H9 (cell line): ENCODE results near the gene SELENOH. TPM values are rescaled to one million over a fixed set of nuclear protein-coding genes. Genes with fewer than 3 reads are reported as not detected.

ENCODE experiments used
- DNase-seq: peaks from one replicate; pipeline ENCODE4 v3.0.0-alpha.2; 2017
- H2AFZ ChIP-seq: one replicate; pipeline ENCODE4 v1.6.1; 2013; ENCODE audit warnings: mild to moderate bottlenecking, low read length, control low read depth, moderate library complexity
- H2AK5ac ChIP-seq: 2 replicates; pipeline ENCODE4 v1.6.1; 2013; ENCODE audit warnings: low read length, control low read depth, mixed read lengths; ENCODE audit not compliant: insufficient read length
- H2BK120ac ChIP-seq: one replicate; pipeline ENCODE4 v1.6.1; 2013; ENCODE audit warnings: low read depth, mild to moderate bottlenecking, low read length, control low read depth, inconsistent platforms; ENCODE audit not compliant: poor library complexity, severe bottlenecking
- H2BK12ac ChIP-seq: 2 replicates; pipeline ENCODE4 v1.6.1; 2013; ENCODE audit warnings: low read length, control low read depth, mixed read lengths, low read depth; ENCODE audit not compliant: insufficient read length
- H2BK15ac ChIP-seq: 2 replicates; pipeline ENCODE4 v1.6.1; 2013; ENCODE audit warnings: low read depth, low read length, control low read depth
- H2BK20ac ChIP-seq: one replicate; pipeline ENCODE4 v1.6.1; 2013; ENCODE audit warnings: low read depth, mild to moderate bottlenecking, low read length, control low read depth, inconsistent platforms; ENCODE audit not compliant: poor library complexity, severe bottlenecking
- H2BK5ac ChIP-seq: 2 replicates; pipeline ENCODE4 v1.6.1; 2013; ENCODE audit warnings: low read length, control low read depth, mixed read lengths; ENCODE audit not compliant: insufficient read length
- H3K14ac ChIP-seq: 2 replicates; pipeline ENCODE4 v1.6.1; 2013; ENCODE audit warnings: low read length, control low read depth; ENCODE audit not compliant: insufficient read depth
- H3K18ac ChIP-seq: 2 replicates; pipeline ENCODE4 v1.6.1; 2013; ENCODE audit warnings: low read depth, mild to moderate bottlenecking, mixed read lengths, low read length, control low read depth; ENCODE audit not compliant: insufficient read length
- H3K23ac ChIP-seq: 2 replicates; pipeline ENCODE4 v1.6.1; 2013; ENCODE audit warnings: low read length, control low read depth, mixed read lengths, low read depth; ENCODE audit not compliant: insufficient read length
- H3K23me2 ChIP-seq: 2 replicates; pipeline ENCODE4 v1.6.1; 2013; ENCODE audit warnings: low read depth, mild to moderate bottlenecking, mixed read lengths, low read length, control low read depth; ENCODE audit not compliant: insufficient read length, poor library complexity, severe bottlenecking
- H3K27ac ChIP-seq: 2 replicates; pipeline ENCODE4 v1.5.1; 2013; ENCODE audit warnings: low read length, control low read depth, mixed read lengths, low read depth; ENCODE audit not compliant: insufficient read length
- H3K27me3 ChIP-seq: 2 replicates; pipeline ENCODE4 v1.6.1; 2013; ENCODE audit warnings: low read length, control low read depth, inconsistent platforms; ENCODE audit not compliant: insufficient read depth
- H3K4ac ChIP-seq: 2 replicates; pipeline ENCODE4 v1.6.1; 2013; ENCODE audit warnings: low read depth, mild to moderate bottlenecking, control low read depth, inconsistent platforms, low read length, moderate library complexity
- H3K4me1 ChIP-seq: 2 replicates; pipeline ENCODE4 v1.6.1; 2013; ENCODE audit warnings: low read length, control low read depth, inconsistent platforms; ENCODE audit not compliant: insufficient read depth
- H3K4me2 ChIP-seq: 2 replicates; pipeline ENCODE4 v1.6.1; 2013; ENCODE audit warnings: low read length, control low read depth, mixed read lengths; ENCODE audit not compliant: insufficient read length, insufficient read depth
- H3K56ac ChIP-seq: 2 replicates; pipeline ENCODE4 v1.6.1; 2013; ENCODE audit warnings: low read depth, mild to moderate bottlenecking, mixed read lengths, low read length, control low read depth; ENCODE audit not compliant: insufficient read length
- H3K79me1 ChIP-seq: 2 replicates; pipeline ENCODE4 v1.6.1; 2013; ENCODE audit warnings: low read depth, mild to moderate bottlenecking, moderate library complexity, low read length, control low read depth, inconsistent platforms; ENCODE audit not compliant: insufficient read depth, poor library complexity, severe bottlenecking
- H3K79me2 ChIP-seq: 2 replicates; pipeline ENCODE4 v1.6.1; 2013; ENCODE audit warnings: low read length, control low read depth, inconsistent platforms; ENCODE audit not compliant: insufficient read depth
- H3K9ac ChIP-seq: 2 replicates; pipeline ENCODE4 v1.6.1; 2013; ENCODE audit warnings: low read length, control low read depth, mixed read lengths; ENCODE audit not compliant: insufficient read length; ENCODE audit errors: extremely low read depth
- H3K9me3 ChIP-seq: one replicate; pipeline ENCODE4 v1.6.1; 2013; ENCODE audit warnings: low read depth, low read length, inconsistent platforms; ENCODE audit not compliant: control insufficient read depth
- H3T11ph ChIP-seq: one replicate; pipeline ENCODE4 v1.6.1; 2013; ENCODE audit warnings: mild to moderate bottlenecking, low read length, control low read depth, inconsistent platforms
- H4K20me1 ChIP-seq: one replicate; pipeline ENCODE4 v1.6.1; 2013; ENCODE audit not compliant: control insufficient read depth, insufficient read length, insufficient read depth
- H4K5ac ChIP-seq: 2 replicates; pipeline ENCODE4 v1.6.1; 2013; ENCODE audit warnings: low read depth, mild to moderate bottlenecking, mixed read lengths, low read length, control low read depth; ENCODE audit not compliant: insufficient read length
- H4K8ac ChIP-seq: replicated peaks from 2 replicates; pipeline ENCODE4 v1.6.1; 2013; ENCODE audit warnings: low read length, control low read depth, mixed read lengths, low read depth; ENCODE audit not compliant: insufficient read length
- H4K91ac ChIP-seq: 2 replicates; pipeline ENCODE4 v1.6.1; 2013; ENCODE audit warnings: low read depth, mild to moderate bottlenecking, moderate library complexity, mixed read lengths, low read length, control low read depth; ENCODE audit not compliant: insufficient read length
- H3K27ac Mint-ChIP-seq, 3 experiments: 2 replicates in 2 of 3; 3 replicates in 1 of 3; pipeline ENCODE4 v1.8.0; 2020 to 2021; ENCODE audit warnings: mixed read lengths in 3 of 3, mild to moderate bottlenecking in 1 of 3, moderate library complexity in 1 of 3
- H3K27me3 Mint-ChIP-seq: 2 replicates; pipeline ENCODE4 v1.8.0; 2021; ENCODE audit warnings: low read depth, mild to moderate bottlenecking, moderate library complexity, mixed read lengths
- H3K36me3 Mint-ChIP-seq, 3 experiments: 2 replicates in 2 of 3; 3 replicates in 1 of 3; pipeline ENCODE4 v1.8.0; 2020 to 2021; ENCODE audit warnings: low read depth in 3 of 3, mixed read lengths in 3 of 3; ENCODE audit not compliant: insufficient read depth in 1 of 3
- H3K4me1 Mint-ChIP-seq, 2 experiments: 2 replicates each; pipeline ENCODE4 v1.8.0; 2020; ENCODE audit warnings: mixed read lengths in 2 of 2
- H3K4me3 Mint-ChIP-seq, 2 experiments: 2 replicates in 1 of 2; 3 replicates in 1 of 2; pipeline ENCODE4 v1.8.0; 2020 to 2021; ENCODE audit warnings: mild to moderate bottlenecking in 2 of 2, mixed read lengths in 2 of 2, moderate library complexity in 1 of 2
- H3K9me3 Mint-ChIP-seq, 2 experiments: 2 replicates in 1 of 2; 3 replicates in 1 of 2; pipeline ENCODE4 v1.8.0; 2020; ENCODE audit warnings: mild to moderate bottlenecking in 2 of 2, mixed read lengths in 2 of 2, moderate library complexity in 1 of 2
- WGBS: extraction: QIAGEN DNeasy Blood & Tissue Kit; methylation state at CpG from one replicate; pipeline ENCODE4 v1.1.7; 2013; ENCODE audit warnings: missing lambda C conversion rate, low lambda C conversion rate, mixed read lengths; ENCODE audit not compliant: insufficient read length; ENCODE audit errors: extremely low coverage; 5-methylcytosine and 5-hydroxymethylcytosine counted together
- total RNA-seq: library from RNA; stranded (reverse); gene quantifications from 2 replicates; pipeline ENCODE4 v1.2.1, GENCODE V29; 2021
- TF ChIP-seq, protein P1 (sequence below): fragments of 200-600 bp; sonication (generic); conservative IDR thresholded peaks from 3 replicates; pipeline ENCODE4 v1.8.0; 2021; ENCODE audit warnings: antibody characterized with exemption, mild to moderate bottlenecking

Gene SELENOH
- total RNA-seq, 1 experiment from 2014 or later, result 251 TPM

DNA sequence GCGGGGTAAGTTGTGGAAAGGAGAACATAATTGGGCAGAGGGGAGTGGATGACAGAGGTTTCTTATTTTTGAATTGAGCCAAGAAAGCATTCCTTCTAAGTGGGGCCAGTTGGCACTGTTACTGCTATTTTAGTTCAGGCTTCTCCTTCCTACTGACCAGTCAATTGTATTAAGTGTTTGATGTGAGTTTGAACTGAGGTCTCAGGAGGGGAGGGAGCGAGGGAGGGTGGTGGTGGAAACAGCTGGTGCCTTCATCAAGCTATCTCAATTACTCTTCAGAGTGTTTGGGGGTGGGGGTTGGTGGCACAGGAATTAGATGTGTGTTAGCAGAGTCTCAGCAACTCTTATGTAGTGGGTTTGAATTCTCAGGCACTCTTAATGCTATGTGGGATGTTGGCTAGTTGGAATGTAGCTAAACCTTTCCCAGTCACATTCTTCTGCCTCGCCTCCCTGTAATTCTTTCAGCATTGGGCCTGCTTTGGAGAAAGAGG, 34.8 kb downstream of the SELENOH start:
- Mint-ChIP-seq H3K27ac (peak overlapping the region; percentile 85 to 99 (median 86)), H3K27me3 (no peaks in the 10 kb centered on the region), H3K4me3 (peak overlapping the region in 1 of 2 experiments; percentile 71; a peak in 3 of 5 replicates), H3K4me1 (peaks cover 77 to 78% of the 10 kb centered on the region in 2 experiments), H3K9me3 (no peaks in the 10 kb centered on the region), H3K36me3 (peaks cover 0 to 3% (median 2%) of the 10 kb centered on the region in 3 experiments; a peak in 2 of 7 replicates)
- no peak overlapping the region for H4K5ac ChIP-seq
- no peak overlapping the region for H2AFZ ChIP-seq
- H3K4me1 ChIP-seq, result peaks cover 24% of the 10 kb centered on the region; the same call in 1 of the 2 replicates
- H3K18ac ChIP-seq, result no peak overlapping the region
- H3K27me3 ChIP-seq, result no peaks in the 10 kb centered on the region
- H3K27ac ChIP-seq, result peak overlapping the region; percentile 97
- no peak overlapping the region for H2BK12ac ChIP-seq
- no peaks in the 10 kb centered on the region for H3K9me3 ChIP-seq
- no peaks in the 10 kb centered on the region for H3K23me2 ChIP-seq
- peak; percentile 43 for DNase-seq
- peaks cover 48% of the 10 kb centered on the region; the same call in 1 of the 2 replicates for H3K79me2 ChIP-seq
- H3T11ph ChIP-seq, result no peak overlapping the region
- no peak overlapping the region for H2AK5ac ChIP-seq
- no peaks in the 10 kb centered on the region for H4K20me1 ChIP-seq
- peaks cover 10% of the 10 kb centered on the region for H3K79me1 ChIP-seq
- TF ChIP-seq, protein P1, sequence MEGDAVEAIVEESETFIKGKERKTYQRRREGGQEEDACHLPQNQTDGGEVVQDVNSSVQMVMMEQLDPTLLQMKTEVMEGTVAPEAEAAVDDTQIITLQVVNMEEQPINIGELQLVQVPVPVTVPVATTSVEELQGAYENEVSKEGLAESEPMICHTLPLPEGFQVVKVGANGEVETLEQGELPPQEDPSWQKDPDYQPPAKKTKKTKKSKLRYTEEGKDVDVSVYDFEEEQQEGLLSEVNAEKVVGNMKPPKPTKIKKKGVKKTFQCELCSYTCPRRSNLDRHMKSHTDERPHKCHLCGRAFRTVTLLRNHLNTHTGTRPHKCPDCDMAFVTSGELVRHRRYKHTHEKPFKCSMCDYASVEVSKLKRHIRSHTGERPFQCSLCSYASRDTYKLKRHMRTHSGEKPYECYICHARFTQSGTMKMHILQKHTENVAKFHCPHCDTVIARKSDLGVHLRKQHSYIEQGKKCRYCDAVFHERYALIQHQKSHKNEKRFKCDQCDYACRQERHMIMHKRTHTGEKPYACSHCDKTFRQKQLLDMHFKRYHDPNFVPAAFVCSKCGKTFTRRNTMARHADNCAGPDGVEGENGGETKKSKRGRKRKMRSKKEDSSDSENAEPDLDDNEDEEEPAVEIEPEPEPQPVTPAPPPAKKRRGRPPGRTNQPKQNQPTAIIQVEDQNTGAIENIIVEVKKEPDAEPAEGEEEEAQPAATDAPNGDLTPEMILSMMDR, result no peak
- no peak overlapping the region for H3K9ac ChIP-seq
- H2BK20ac ChIP-seq, result peak overlapping the region; percentile 49
- no peak overlapping the region for H4K91ac ChIP-seq
- H3K4me2 ChIP-seq, result peak overlapping the region; percentile 20
- no peak overlapping the region for H3K23ac ChIP-seq
- no peak overlapping the region for H2BK15ac ChIP-seq
- WGBS, result no CpG with 5 or more reads among the region's 3 CpGs
- no peak overlapping the region for H2BK120ac ChIP-seq
- no peak overlapping the region for H3K14ac ChIP-seq
- H4K8ac ChIP-seq, result no peak overlapping the region
- no peak overlapping the region for H3K56ac ChIP-seq
- no peak overlapping the region for H2BK5ac ChIP-seq
- no peak overlapping the region for H3K4ac ChIP-seq
